Neutrophil (primary cell): Measurements from ENCODE around the gene STARD7.

Experiments used
- H3K27ac ChIP-seq: fragments of 200-600 bp; sonication (generic); 2 replicates; pipeline ENCODE4 v1.5.1; 2016; ENCODE audit warnings: mild to moderate bottlenecking, moderate library complexity
- H3K27me3 ChIP-seq: fragments of 200-600 bp; sonication (generic); 2 replicates; pipeline ENCODE4 v1.6.0; 2016; ENCODE audit warnings: mild to moderate bottlenecking
- H3K36me3 ChIP-seq: fragments of 200-600 bp; sonication (generic); 2 replicates; pipeline ENCODE4 v1.5.1; 2017
- H3K4me1 ChIP-seq, 2 experiments: fragments of 200-600 bp in 1 of 2; sonication (generic) in 1 of 2; 1 replicate in 1 of 2; 2 replicates in 1 of 2; pipeline versions ENCODE4 v1.5.1 to v1.6.1; 2013 to 2016; ENCODE audit warnings: low read depth in 1 of 2, low read length in 1 of 2, mild to moderate bottlenecking in 1 of 2, moderate library complexity in 1 of 2; ENCODE audit not compliant: control insufficient read depth in 1 of 2, insufficient read depth in 1 of 2
- H3K4me3 ChIP-seq, 2 experiments: fragments of 200-600 bp in 1 of 2; sonication (generic) in 1 of 2; 1 replicate in 1 of 2; 2 replicates in 1 of 2; pipeline ENCODE4 v1.5.1; 2013 to 2016; ENCODE audit warnings: low read depth in 1 of 2, low read length in 1 of 2, mild to moderate bottlenecking in 1 of 2, moderate library complexity in 1 of 2
- H3K9me3 ChIP-seq: fragments of 200-600 bp; sonication (generic); 2 replicates; pipeline ENCODE4 v1.5.1; 2016
- CTCF ChIP-seq: fragments of 200-600 bp; sonication (generic); IDR thresholded peaks from 2 replicates; pipeline ENCODE4 v1.5.1; 2016; ENCODE audit warnings: antibody characterized with exemption

The STARD7 gene

GRCh38 chr2:96247009-96247408 is 38.4 kb upstream of the STARD7 start:
- Histone ChIP-seq H3K9me3 (no peaks in the 10 kb centered on the region), H3K36me3 (peaks cover 39% of the 10 kb centered on the region), H3K27me3 (no peaks in the 10 kb centered on the region), H3K27ac (peak overlapping the region; percentile 99), H3K4me1 (peaks cover 52 to 61% of the 10 kb centered on the region in 2 experiments), H3K4me3 (no peak overlapping the region)
- no peak for TF ChIP-seq CTCF

- Histone ChIP-seq H3K9me3 (no peaks in the 10 kb centered on the region), H3K4me1 (peaks cover 64 to 73% of the 10 kb centered on the region in 2 experiments), H3K36me3 (peaks cover 28% of the 10 kb centered on the region), H3K27ac (peak overlapping the region; percentile 99), H3K4me3 (peak overlapping the region; percentile 5 to 31), H3K27me3 (no peaks in the 10 kb centered on the region)
- peak; percentile 70 for TF ChIP-seq CTCF
These were observed 37.2 kb upstream of the STARD7 start for GRCh38 chr2:96245609-96246390.

GRCh38 chr2:96243843-96244242 is 35.2 kb upstream of the STARD7 start:
- H3K9me3 ChIP-seq: no peaks in the 10 kb centered on the region
- H3K27ac ChIP-seq: peak overlapping the region; percentile 99
- peaks cover 77 to 93% of the 10 kb centered on the region in 2 experiments for H3K4me1 ChIP-seq
- no peaks in the 10 kb centered on the region for H3K27me3 ChIP-seq
- H3K36me3 ChIP-seq: peaks cover 8% of the 10 kb centered on the region
- H3K4me3 ChIP-seq: no peak overlapping the region
- no peak for TF ChIP-seq CTCF

- Histone ChIP-seq H3K27me3 (no peaks in the 10 kb centered on the region), H3K4me1 (peaks cover 75 to 83% of the 10 kb centered on the region in 2 experiments), H3K27ac (peak overlapping the region; percentile 99), H3K4me3 (peak overlapping the region; percentile 58 to 59), H3K36me3 (peaks cover 3% of the 10 kb centered on the region), H3K9me3 (no peaks in the 10 kb centered on the region)
- peak; percentile 7 for TF ChIP-seq CTCF
These were observed 33.4 kb upstream of the STARD7 start for GRCh38 chr2:96241900-96242611.

- peaks cover 67 to 74% of the 10 kb centered on the region in 2 experiments for H3K4me1 ChIP-seq
- no peak for TF ChIP-seq CTCF
- H3K9me3 ChIP-seq: no peaks in the 10 kb centered on the region
- H3K27me3 ChIP-seq: no peaks in the 10 kb centered on the region
- H3K27ac ChIP-seq: peak overlapping the region; percentile 99
- H3K36me3 ChIP-seq: no peaks in the 10 kb centered on the region
- H3K4me3 ChIP-seq: peak overlapping the region; percentile 58 to 59
These were observed 32.6 kb upstream of the STARD7 start for GRCh38 chr2:96241227-96241626.
